Ureter (tissue), 1 donor: ENCODE data around the gene CERS6. TPM values are rescaled to one million over a fixed set of nuclear protein-coding genes. Genes with fewer than 3 reads are reported as not detected.
"Not testable (repeated sequence)": the region's sequence is repeated elsewhere in the genome, so short reads cannot be mapped to it uniquely, and the experiment has no call there.

Experiments used
- DNase-seq: peaks from one replicate; pipeline ENCODE4 v3.0.0-alpha.2; 2020; ENCODE audit warnings: low spot score
- total RNA-seq: library from RNA; stranded (reverse); gene quantifications from one replicate; pipeline ENCODE4 v1.2.4, GENCODE V29; 2023
- donor health status: DM: yes; HTN: yes; CAD: no.

Gene CERS6
- total RNA-seq, 1 donor from 2014 or later: 29.3 TPM

- DNase-seq: no peak
Measured at GRCh38 chr2:168765401-168765800, 309.3 kb downstream of the CERS6 start.

- no peak for DNase-seq
Measured at GRCh38 chr2:168766600-168766999, 310.5 kb downstream of the CERS6 start.

GRCh38 chr2:168767258-168767657 lies 311.2 kb downstream of the CERS6 start:
- DNase-seq: no peak

GRCh38 chr2:168768357-168768756 lies 312.3 kb downstream of the CERS6 start:
- not testable (repeated sequence) for DNase-seq

GRCh38 chr2:168770796-168771195 lies 314.7 kb downstream of the CERS6 start:
- DNase-seq: no peak

- no peak for DNase-seq
Measured at GRCh38 chr2:168772704-168773103, 316.6 kb downstream of the CERS6 start.

- no peak for DNase-seq
Measured at GRCh38 chr2:168773128-168773527, 317.1 kb downstream of the CERS6 start.

GRCh38 chr2:168773719-168774521 lies 317.8 kb downstream of the CERS6 start:
- peak; percentile 49 for DNase-seq

- DNase-seq: no peak
Measured at GRCh38 chr2:168775837-168776236, 319.8 kb downstream of the CERS6 start.

- no peak for DNase-seq
Measured at GRCh38 chr2:168780669-168781071, 324.6 kb downstream of the CERS6 start.

- no peak for DNase-seq
Measured at GRCh38 chr2:168781191-168781817, 325.2 kb downstream of the CERS6 start.

GRCh38 chr2:168782271-168782670 lies 326.2 kb downstream of the CERS6 start:
- DNase-seq: no peak

GRCh38 chr2:168784993-168785392 lies 328.9 kb downstream of the CERS6 start:
- no peak for DNase-seq

GRCh38 chr2:168787098-168787781 lies 331.2 kb downstream of the CERS6 start:
- no peak for DNase-seq

GRCh38 chr2:168787782-168788376 lies 331.8 kb downstream of the CERS6 start:
- DNase-seq: no peak

- no peak for DNase-seq
Measured at GRCh38 chr2:168789776-168790175, 333.7 kb downstream of the CERS6 start.

- DNase-seq: no peak
Measured at GRCh38 chr2:168790226-168790902, 334.3 kb downstream of the CERS6 start.

GRCh38 chr2:168791140-168791539 lies 335.1 kb downstream of the CERS6 start:
- not testable (repeated sequence) for DNase-seq

- no peak for DNase-seq
Measured at GRCh38 chr2:168793596-168793995, 337.5 kb downstream of the CERS6 start.

- DNase-seq: no peak
Measured at GRCh38 chr2:168794968-168795367, 338.9 kb downstream of the CERS6 start.

- no peak for DNase-seq
Measured at GRCh38 chr2:168796090-168796577, 340.1 kb downstream of the CERS6 start.
